GM18502 (cell line): Measurements from ENCODE around the gene SIGLEC9.
A peak's percentile ranks its signal among the peaks of the same experiment; 100 is the strongest.

Experiments used
- ATAC-seq: cut with Tn5 transposase; IDR thresholded peaks from one replicate; pipeline ENCODE4 v1.9.1; 2021; ENCODE audit warnings: mild to moderate bottlenecking; ENCODE audit not compliant: unreplicated experiment, poor library complexity

The SIGLEC9 gene

GRCh38 chr19:51096473-51097165 is 28.1 kb upstream of the SIGLEC9 start:
- no peak for ATAC-seq

- ATAC-seq = no peak
These were observed 27.5 kb upstream of the SIGLEC9 start for GRCh38 chr19:51097166-51097738.

GRCh38 chr19:51097796-51098195 is 26.9 kb upstream of the SIGLEC9 start:
- ATAC-seq = no peak

GRCh38 chr19:51098365-51099046 is 26.2 kb upstream of the SIGLEC9 start:
- ATAC-seq = no peak

- ATAC-seq = no peak
These were observed 25.7 kb upstream of the SIGLEC9 start for GRCh38 chr19:51099047-51099382.

DNA sequence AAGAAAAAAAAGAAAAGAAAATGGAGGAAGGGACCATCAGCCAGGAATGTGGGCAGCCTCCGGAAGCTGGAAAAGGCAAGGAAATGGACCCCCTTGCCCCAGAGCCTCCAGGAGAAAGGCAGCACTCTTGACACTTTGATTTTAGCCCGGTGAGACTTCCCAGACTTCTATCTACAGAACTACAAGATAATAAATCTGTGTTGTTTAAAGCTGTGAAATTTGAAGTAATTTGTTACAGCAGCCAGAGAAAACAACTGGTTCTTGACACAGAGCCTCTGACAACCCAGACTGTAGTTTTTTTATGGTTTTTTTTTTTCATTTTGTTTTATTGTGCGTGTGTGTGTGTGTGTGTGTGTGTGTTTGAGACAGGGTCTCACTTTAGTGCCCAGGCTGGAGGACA is 24.1 kb upstream of the SIGLEC9 start:
- ATAC-seq = no peak

GRCh38 chr19:51101171-51101865 is 23.4 kb upstream of the SIGLEC9 start:
- ATAC-seq = no peak

DNA sequence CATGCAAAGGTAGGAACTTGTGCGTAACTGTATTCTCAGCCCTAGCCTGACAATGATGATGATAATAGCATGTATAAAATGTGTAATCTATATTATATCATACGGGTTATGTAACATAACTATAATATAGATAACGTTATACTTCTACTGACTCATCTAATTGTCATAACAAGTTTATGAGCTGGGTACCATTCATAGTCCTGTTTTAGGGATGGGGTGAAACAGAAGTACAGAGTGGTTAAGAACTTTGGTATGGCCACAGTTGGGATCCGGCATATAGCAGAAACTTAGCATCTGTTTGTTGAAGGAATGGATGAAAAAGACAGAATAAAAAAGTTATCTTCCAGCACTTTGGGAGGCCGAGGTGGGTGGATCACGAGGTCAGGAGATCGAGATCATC is 21.7 kb upstream of the SIGLEC9 start:
- ATAC-seq = no peak

GRCh38 chr19:51103926-51104341 is 20.8 kb upstream of the SIGLEC9 start:
- ATAC-seq = no peak

GRCh38 chr19:51107406-51108065 is 17.2 kb upstream of the SIGLEC9 start:
- peak; percentile 11 for ATAC-seq

DNA sequence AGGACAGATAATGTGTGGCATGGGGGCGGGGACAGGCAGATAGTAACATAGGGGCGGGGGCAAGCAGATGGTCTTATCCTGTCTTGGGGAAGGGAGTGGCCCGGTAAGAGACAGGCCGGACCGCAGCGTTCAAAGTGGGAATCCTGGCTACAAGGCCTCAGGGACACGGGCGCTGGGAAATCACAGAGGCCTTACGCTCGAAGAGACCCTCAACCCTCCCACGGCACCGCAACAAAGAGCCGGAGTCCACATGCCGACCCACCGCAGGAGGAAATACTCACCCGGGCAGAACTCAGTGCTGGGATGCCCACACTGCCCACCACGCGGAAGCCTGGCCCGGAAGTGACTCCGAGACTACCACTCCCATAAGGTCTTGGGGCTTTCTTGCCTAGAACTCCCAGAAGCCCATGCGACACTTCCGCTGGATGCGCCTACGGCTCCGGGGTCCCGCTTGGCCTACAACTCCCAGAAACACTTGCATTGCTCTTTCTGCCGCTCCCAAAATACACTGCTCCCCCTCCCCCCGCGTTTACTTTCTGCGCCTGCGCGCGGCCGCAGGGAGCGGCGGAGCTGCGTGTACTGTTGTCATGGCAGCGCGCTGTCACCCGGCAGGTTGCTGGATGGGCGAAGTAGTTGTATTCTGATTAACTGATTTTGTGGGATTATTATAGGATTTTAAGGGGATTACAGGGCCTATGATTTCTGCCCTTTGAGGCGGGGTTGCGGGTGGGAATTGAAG is 16.5 kb upstream of the SIGLEC9 start, which contains the start of gene CTU1:
Gene CTU1, minus strand, starts transcription at position 344 of the 739 bp plus-strand sequence. CDS start 3,840 bp downstream, outside the sequence.
- peak; percentile 92 for ATAC-seq

DNA sequence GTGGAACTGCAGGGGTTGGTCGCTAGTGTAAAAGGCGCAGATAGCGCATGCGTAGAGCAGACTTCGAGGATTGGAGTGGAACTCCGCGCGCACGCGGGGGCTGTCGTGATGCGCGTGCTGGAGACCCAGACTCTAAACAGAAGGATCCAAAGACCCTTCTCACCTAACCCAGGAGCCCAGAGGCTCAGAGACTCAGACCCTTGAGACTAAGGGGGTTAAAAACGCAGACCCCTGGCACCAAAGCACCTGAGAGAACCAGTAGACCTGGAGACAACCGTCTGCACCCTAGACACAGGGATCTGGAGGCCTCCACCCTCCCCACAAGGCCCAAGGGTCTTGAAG is 15.9 kb upstream of the SIGLEC9 start:
- ATAC-seq = peak; percentile 44

GRCh38 chr19:51110666-51110971 is 14.1 kb upstream of the SIGLEC9 start:
- ATAC-seq = no peak

GRCh38 chr19:51111606-51112005 is 13.1 kb upstream of the SIGLEC9 start:
- no peak for ATAC-seq

DNA sequence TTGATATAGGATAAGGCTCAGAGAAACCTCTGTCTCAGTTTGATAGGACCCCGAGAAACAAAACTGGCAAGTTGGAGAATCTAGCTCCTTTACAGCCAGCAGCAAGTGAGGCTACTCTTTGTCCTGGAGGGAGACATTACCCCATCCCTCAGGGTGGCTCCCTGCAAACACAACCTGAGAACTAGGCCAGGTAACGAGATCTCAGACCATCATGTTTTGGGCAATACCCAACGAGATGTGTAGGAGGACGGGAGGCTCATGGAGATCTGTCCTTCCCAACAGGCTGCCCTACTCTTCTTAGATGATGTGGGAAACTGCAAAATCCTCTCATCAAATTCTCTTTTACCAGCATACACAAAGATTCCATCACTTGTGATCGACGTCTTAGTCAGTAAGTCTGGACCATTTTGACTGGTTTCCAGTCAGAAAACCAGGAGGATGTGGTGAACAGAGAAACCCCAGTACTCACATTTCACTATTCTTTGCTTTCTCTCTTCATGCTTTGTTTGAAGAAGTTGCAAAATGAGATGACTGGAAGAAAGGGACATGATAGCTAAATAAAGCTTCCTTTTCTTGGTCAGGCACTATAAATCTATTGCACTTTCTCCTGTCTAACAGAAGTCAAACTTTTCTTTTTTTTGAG is 10.5 kb upstream of the SIGLEC9 start:
- ATAC-seq = no peak

GRCh38 chr19:51116736-51117286 is 7.9 kb upstream of the SIGLEC9 start:
- no peak for ATAC-seq

- ATAC-seq = no peak
These were observed 5.6 kb upstream of the SIGLEC9 start for GRCh38 chr19:51119101-51119500.

DNA sequence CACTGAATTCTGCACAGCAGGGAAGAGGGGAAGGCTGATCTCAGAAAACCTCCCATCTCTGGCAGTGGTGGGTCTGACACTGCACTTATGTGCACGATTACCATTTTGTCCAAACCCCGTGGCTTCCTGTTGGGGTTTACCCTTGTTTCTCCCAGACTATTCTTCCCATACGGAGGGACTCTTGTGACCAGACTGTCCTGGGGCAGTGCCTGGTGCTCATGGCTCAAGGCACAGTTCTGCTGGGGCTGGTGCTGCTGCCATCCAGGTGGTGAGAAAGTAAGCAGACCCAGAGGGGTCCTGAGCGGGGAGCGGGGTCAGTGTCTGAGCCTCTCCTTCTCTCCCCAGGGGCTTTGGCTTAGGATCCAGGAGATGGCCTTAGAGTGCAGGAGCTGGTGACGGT is 5.1 kb upstream of the SIGLEC9 start:
- ATAC-seq = no peak

DNA sequence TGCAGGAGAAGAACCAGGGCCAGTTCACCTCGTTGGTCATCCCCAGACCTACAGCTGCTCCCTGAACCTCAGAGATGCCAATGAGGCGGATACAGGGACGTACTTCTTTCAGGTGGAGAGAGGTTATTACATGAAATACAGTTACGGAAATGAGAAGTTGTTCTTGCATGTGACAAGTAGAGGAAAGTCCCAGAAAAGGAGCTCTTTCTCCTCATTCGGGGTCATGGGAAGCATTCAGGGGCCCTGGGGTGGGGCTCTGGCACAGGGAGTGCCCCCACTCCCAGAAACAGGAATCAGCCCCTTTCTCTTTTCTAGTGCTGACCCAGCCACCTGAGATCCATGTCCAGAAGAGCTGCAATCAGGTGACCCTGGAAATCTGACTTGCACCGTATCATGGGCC is 4.5 kb upstream of the SIGLEC9 start:
- no peak for ATAC-seq
